HUES48 (cell line): ENCODE results near the gene AAGAB.

ENCODE experiments used
- H3K27ac ChIP-seq: one replicate; pipeline ENCODE4 v1.7.0; 2013; ENCODE audit warnings: low read depth, low read length, inconsistent platforms
- H3K27me3 ChIP-seq: 2 replicates; pipeline ENCODE4 v1.6.1; 2013; ENCODE audit warnings: mild to moderate bottlenecking, low read length; ENCODE audit not compliant: control insufficient read depth, insufficient read depth
- H3K36me3 ChIP-seq: 2 replicates; pipeline ENCODE4 v1.6.1; 2013; ENCODE audit warnings: low read length; ENCODE audit not compliant: control insufficient read depth, insufficient read depth
- H3K4me1 ChIP-seq: 2 replicates; pipeline ENCODE4 v1.6.1; 2013; ENCODE audit warnings: mild to moderate bottlenecking, low read length; ENCODE audit not compliant: control insufficient read depth, insufficient read depth
- H3K4me3 ChIP-seq: 2 replicates; pipeline ENCODE4 v1.5.1; 2013; ENCODE audit warnings: mild to moderate bottlenecking, low read depth, low read length
- H3K9ac ChIP-seq: 2 replicates; pipeline ENCODE4 v1.6.1; 2013; ENCODE audit warnings: mild to moderate bottlenecking, low read depth, low read length, moderate library complexity
- H3K9me3 ChIP-seq: 2 replicates; pipeline ENCODE4 v1.6.1; 2013; ENCODE audit warnings: low read length; ENCODE audit not compliant: control insufficient read depth, insufficient read depth

AAGAB gene

DNA sequence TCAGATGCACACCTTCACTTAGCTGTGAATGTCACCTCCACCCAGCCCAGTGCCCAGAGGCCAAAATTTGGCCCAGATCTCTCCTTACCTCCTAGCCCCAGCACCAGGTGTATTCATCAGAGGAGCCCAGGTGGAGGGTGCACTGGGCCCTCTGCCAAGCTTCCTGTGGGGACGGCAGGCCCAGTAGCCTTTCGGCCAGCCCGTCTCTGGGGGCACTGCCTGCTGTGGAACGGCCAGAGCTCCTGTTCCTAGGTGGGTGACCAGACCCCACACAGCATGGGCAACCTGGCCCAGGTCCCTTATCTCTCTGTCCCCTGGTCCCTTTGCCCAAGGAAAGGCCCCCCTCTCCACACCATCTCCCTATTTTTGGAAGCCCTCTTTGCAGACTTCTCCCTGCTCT lies 67.8 kb downstream of the AAGAB start:
- Histone ChIP-seq H3K9ac (no peak overlapping the region), H3K27me3 (no peaks in the 10 kb centered on the region), H3K4me3 (no peak overlapping the region), H3K4me1 (no peaks in the 10 kb centered on the region), H3K36me3 (peaks cover 49% of the 10 kb centered on the region), H3K27ac (no peak overlapping the region), H3K9me3 (no peaks in the 10 kb centered on the region)

- Histone ChIP-seq H3K27me3 (no peaks in the 10 kb centered on the region), H3K4me1 (no peaks in the 10 kb centered on the region), H3K4me3 (no peak overlapping the region), H3K36me3 (peaks cover 45% of the 10 kb centered on the region), H3K27ac (no peak overlapping the region), H3K9ac (no peak overlapping the region), H3K9me3 (no peaks in the 10 kb centered on the region)
These were observed 68.2 kb downstream of the AAGAB start for GRCh38 chr15:67186226-67186649.

DNA sequence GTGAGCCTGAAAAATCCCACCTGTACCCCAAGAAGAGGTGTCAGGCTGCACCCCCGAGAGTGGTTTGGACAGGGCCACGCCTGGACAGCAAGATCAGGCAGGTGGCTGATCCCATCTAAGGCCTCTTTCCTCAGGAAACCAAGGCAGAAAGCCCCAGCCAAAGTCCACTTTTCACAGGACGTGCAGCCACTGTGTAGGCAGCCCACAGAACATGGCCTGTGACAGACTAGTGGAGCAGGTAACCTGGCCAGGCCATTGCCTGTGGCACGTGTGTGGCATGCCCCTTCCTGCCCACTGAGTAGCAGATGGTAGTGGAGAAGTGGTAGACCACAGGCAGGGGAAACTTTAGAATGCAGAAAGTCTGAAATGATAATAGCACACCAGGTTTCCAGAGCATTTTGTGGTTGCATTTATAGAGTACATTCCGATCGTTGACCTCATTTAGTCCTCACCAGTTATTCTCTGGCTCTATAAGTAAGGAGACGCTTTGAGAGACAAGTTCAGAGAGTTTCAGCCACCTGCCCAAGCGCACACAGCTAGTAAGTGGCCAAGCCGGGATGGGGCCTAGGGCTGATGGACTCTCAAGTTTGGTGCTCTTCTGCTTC lies 68.7 kb downstream of the AAGAB start:
- Histone ChIP-seq H3K9me3 (no peaks in the 10 kb centered on the region), H3K4me3 (no peak overlapping the region), H3K9ac (no peak overlapping the region), H3K4me1 (no peaks in the 10 kb centered on the region), H3K27me3 (no peaks in the 10 kb centered on the region), H3K36me3 (peaks cover 42% of the 10 kb centered on the region), H3K27ac (no peak overlapping the region)

GRCh38 chr15:67185051-67185450 lies 69.4 kb downstream of the AAGAB start:
- no peaks in the 10 kb centered on the region for H3K27me3 ChIP-seq
- H3K9ac ChIP-seq = no peak overlapping the region
- H3K36me3 ChIP-seq = peaks cover 35% of the 10 kb centered on the region
- no peaks in the 10 kb centered on the region for H3K9me3 ChIP-seq
- H3K4me1 ChIP-seq = no peaks in the 10 kb centered on the region
- no peak overlapping the region for H3K27ac ChIP-seq
- no peak overlapping the region for H3K4me3 ChIP-seq

DNA sequence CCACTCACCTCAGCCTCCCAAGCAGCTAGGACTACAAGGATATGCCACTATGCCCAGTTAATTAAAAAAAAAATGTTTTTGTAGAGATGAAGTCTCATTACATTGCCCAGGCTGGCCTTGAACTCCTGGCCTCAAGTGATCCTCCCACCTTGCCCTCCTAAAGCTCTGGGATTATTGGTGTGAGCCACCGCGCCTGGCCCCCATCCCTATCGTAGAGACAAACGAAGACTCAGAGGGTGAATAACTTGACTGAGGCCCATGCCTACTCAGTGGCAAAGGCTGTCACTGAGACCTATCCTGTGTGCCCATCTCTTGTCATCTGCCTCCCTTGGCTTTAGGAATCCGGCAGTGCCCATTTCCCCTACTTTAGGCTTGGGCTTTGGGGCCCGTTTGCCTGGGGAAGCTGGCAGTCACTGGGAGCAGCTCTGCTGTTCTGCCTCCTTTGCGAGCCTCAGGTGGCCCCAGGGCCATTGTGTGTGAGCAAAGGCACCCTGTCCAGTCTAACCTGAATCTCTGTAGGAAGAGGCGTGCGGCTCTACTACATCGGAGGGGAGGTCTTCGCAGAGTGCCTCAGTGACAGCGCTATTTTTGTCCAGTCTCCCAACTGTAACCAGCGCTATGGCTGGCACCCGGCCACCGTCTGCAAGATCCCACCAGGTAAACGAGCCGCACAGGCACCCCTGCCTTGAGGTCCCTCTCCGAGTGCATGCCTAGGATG lies 70.1 kb downstream of the AAGAB start:
- Histone ChIP-seq H3K4me3 (no peak overlapping the region), H3K36me3 (peaks cover 30% of the 10 kb centered on the region), H3K9ac (no peak overlapping the region), H3K9me3 (no peaks in the 10 kb centered on the region), H3K27ac (no peak overlapping the region), H3K4me1 (no peaks in the 10 kb centered on the region), H3K27me3 (no peaks in the 10 kb centered on the region)

DNA sequence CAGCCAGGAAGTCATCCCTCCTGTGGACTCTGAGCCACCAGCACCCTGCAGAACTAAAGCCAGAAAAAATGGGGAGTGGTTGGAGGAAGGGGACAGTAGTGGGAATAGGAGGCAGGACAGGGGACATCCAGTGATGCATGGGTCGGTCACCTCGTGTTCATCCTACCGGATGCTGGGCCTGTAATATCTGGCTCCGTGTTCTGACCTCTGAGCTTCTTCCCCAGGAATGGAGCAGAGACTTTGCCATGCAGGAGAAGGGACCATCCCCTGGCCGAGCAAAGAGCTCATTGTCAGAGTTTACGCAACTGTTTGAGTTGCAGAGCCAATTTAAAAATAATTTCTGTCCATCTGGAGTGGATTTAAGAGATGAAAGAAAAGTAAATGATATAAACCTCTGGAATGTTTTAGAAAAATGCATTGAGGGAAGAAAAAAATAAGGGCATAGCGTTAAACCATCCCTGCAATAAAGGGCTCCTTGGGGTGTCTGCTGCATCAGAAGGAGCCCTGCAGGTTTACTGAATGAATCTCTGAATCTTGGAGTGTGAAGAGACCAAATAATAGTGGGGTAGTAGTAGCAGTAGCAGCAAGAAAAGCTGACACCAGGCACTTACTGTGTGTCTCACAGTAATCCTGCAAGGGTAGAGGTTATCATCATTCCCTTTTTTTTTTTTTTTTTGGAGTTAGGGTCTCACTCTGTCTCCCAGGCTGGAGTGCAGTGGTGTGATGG lies 70.9 kb downstream of the AAGAB start:
- H3K4me1 ChIP-seq = no peaks in the 10 kb centered on the region
- no peaks in the 10 kb centered on the region for H3K9me3 ChIP-seq
- no peak overlapping the region for H3K27ac ChIP-seq
- no peak overlapping the region for H3K9ac ChIP-seq
- H3K27me3 ChIP-seq = no peaks in the 10 kb centered on the region
- H3K4me3 ChIP-seq = no peak overlapping the region
- peaks cover 23% of the 10 kb centered on the region for H3K36me3 ChIP-seq

DNA sequence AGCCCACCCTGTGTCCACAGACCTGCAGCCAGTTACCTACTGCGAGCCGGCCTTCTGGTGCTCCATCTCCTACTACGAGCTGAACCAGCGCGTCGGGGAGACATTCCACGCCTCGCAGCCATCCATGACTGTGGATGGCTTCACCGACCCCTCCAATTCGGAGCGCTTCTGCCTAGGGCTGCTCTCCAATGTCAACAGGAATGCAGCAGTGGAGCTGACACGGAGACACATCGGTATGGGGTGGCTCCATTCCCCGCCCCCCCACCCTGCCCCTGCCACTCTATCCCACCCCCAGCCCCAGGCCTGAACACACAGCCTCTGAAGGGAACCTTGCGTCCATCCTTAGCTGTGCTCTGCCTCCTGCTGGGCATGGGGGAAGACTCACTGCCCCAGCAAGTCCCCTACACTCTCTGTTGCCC lies 73.2 kb downstream of the AAGAB start:
- H3K9ac ChIP-seq = no peak overlapping the region
- H3K4me3 ChIP-seq = no peak overlapping the region
- no peaks in the 10 kb centered on the region for H3K27me3 ChIP-seq
- H3K9me3 ChIP-seq = no peaks in the 10 kb centered on the region
- no peak overlapping the region for H3K27ac ChIP-seq
- H3K36me3 ChIP-seq = peaks cover 9% of the 10 kb centered on the region; the same call in 1 of the 2 replicates
- peaks cover 6% of the 10 kb centered on the region; the same call in 1 of the 2 replicates for H3K4me1 ChIP-seq

GRCh38 chr15:67180514-67181191 lies 73.8 kb downstream of the AAGAB start:
- Histone ChIP-seq H3K9ac (no peak overlapping the region), H3K27ac (no peak overlapping the region), H3K36me3 (peaks cover 9% of the 10 kb centered on the region; the same call in 1 of the 2 replicates), H3K4me1 (peaks cover 11% of the 10 kb centered on the region; the same call in 1 of the 2 replicates), H3K27me3 (no peaks in the 10 kb centered on the region), H3K4me3 (no peak overlapping the region), H3K9me3 (no peaks in the 10 kb centered on the region)

- Histone ChIP-seq H3K9ac (no peak overlapping the region), H3K27ac (no peak overlapping the region), H3K36me3 (peaks cover 5% of the 10 kb centered on the region; the same call in 1 of the 2 replicates), H3K4me3 (no peak overlapping the region), H3K9me3 (no peaks in the 10 kb centered on the region), H3K27me3 (no peaks in the 10 kb centered on the region), H3K4me1 (peaks cover 11% of the 10 kb centered on the region; the same call in 1 of the 2 replicates)
These were observed 74.4 kb downstream of the AAGAB start for GRCh38 chr15:67180035-67180434.

- Histone ChIP-seq H3K9me3 (no peaks in the 10 kb centered on the region), H3K27ac (no peak overlapping the region), H3K4me1 (peaks cover 16% of the 10 kb centered on the region; the same call in 1 of the 2 replicates), H3K4me3 (no peak overlapping the region), H3K36me3 (peaks cover under 1% of the 10 kb centered on the region; the same call in 1 of the 2 replicates), H3K9ac (no peak overlapping the region), H3K27me3 (no peaks in the 10 kb centered on the region)
These were observed 75.0 kb downstream of the AAGAB start for GRCh38 chr15:67179411-67179995.
